IPS DF 6.9 (cell line): ENCODE measurements around the gene KRTAP9-8.
"Not testable (repeated sequence)": the region's sequence is repeated elsewhere in the genome, so short reads cannot be mapped to it uniquely, and the experiment has no call there.

Experiments
- DNase-seq: peaks from one replicate; pipeline ENCODE4 v3.0.0-alpha.2; 2013; ENCODE audit warnings: low read depth, low spot score
- H3K27ac ChIP-seq: one replicate; pipeline ENCODE4 v1.5.1; 2013; ENCODE audit warnings: low read length, control low read depth
- H3K27me3 ChIP-seq: 2 replicates; pipeline ENCODE4 v1.6.1; 2013; ENCODE audit warnings: mild to moderate bottlenecking, low read length; ENCODE audit not compliant: control insufficient read depth, insufficient read depth
- H3K36me3 ChIP-seq: 2 replicates; pipeline ENCODE4 v1.6.1; 2013; ENCODE audit warnings: low read length; ENCODE audit not compliant: control insufficient read depth, insufficient read depth
- H3K4me1 ChIP-seq: 2 replicates; pipeline ENCODE4 v1.6.1; 2013; ENCODE audit warnings: low read length; ENCODE audit not compliant: control insufficient read depth, insufficient read depth
- H3K4me3 ChIP-seq: 2 replicates; pipeline ENCODE4 v1.5.1; 2013; ENCODE audit warnings: mild to moderate bottlenecking, low read length
- H3K9me3 ChIP-seq: 2 replicates; pipeline ENCODE4 v1.6.1; 2013; ENCODE audit warnings: low read length, inconsistent platforms; ENCODE audit not compliant: control insufficient read depth, insufficient read depth
- WGBS: extraction: QIAGEN DNeasy Blood & Tissue Kit; methylation state at CpG from one replicate; pipeline ENCODE4 v1.1.7; 2013; ENCODE audit warnings: mixed read lengths, missing lambda C conversion rate; ENCODE audit not compliant: insufficient read length, insufficient coverage; 5-methylcytosine and 5-hydroxymethylcytosine counted together

Gene KRTAP9-8

GRCh38 chr17:41226598-41227095, 11.2 kb upstream of the KRTAP9-8 start, which contains the start of gene KRTAP9-2:
TSS of gene KRTAP9-2 (plus strand) at chr17:41226648. CDS start at chr17:41226655, 7 bp downstream.
- no CpG with 5 or more reads among the region's 4 CpGs for WGBS

GRCh38 chr17:41230094-41230493, 7.7 kb upstream of the KRTAP9-8 start:
- no peaks in the 10 kb centered on the region for H3K27me3 ChIP-seq
- H3K27ac ChIP-seq = no peak overlapping the region
- H3K4me3 ChIP-seq = no peak overlapping the region
- no peaks in the 10 kb centered on the region for H3K36me3 ChIP-seq
- H3K9me3 ChIP-seq = no peaks in the 10 kb centered on the region
- H3K4me1 ChIP-seq = peaks cover 2% of the 10 kb centered on the region; the same call in 1 of the 2 replicates
- DNase-seq = no peak

More at GRCh38 chr17:41226598-41227095, 11.2 kb upstream of the KRTAP9-8 start, which contains the start of gene KRTAP9-2:
- H3K27ac ChIP-seq, H3K4me3 ChIP-seq, H3K4me1 ChIP-seq, H3K9me3 ChIP-seq, H3K36me3 ChIP-seq, DNase-seq, H3K27me3 ChIP-seq: not testable (repeated sequence)

- no CpG with 5 or more reads among the region's 6 CpGs for WGBS
- H3K27me3 ChIP-seq = no peaks in the 10 kb centered on the region
- H3K9me3 ChIP-seq = no peaks in the 10 kb centered on the region
- no peak overlapping the region for H3K4me3 ChIP-seq
- no peak for DNase-seq
- H3K27ac ChIP-seq = no peak overlapping the region
- H3K36me3 ChIP-seq = no peaks in the 10 kb centered on the region
- H3K4me1 ChIP-seq = peaks cover 2% of the 10 kb centered on the region; the same call in 1 of the 2 replicates
Observed at GRCh38 chr17:41231731-41232130, 6.1 kb upstream of the KRTAP9-8 start.

GRCh38 chr17:41232399-41233105, 5.2 kb upstream of the KRTAP9-8 start, which contains the start of gene KRTAP9-3:
TSS of gene KRTAP9-3 (plus strand) at chr17:41232449. CDS start at chr17:41232502, 53 bp downstream.
- H3K36me3 ChIP-seq, DNase-seq, H3K27ac ChIP-seq, H3K4me3 ChIP-seq, H3K4me1 ChIP-seq, H3K9me3 ChIP-seq, H3K27me3 ChIP-seq: not testable (repeated sequence)
- no CpG with 5 or more reads among the region's 1 CpG for WGBS

GRCh38 chr17:41237116-41237515, 683 bp upstream of the KRTAP9-8 start:
- WGBS = no CpG with 5 or more reads among the region's 4 CpGs
- DNase-seq, H3K27me3 ChIP-seq, H3K27ac ChIP-seq, H3K36me3 ChIP-seq, H3K4me1 ChIP-seq, H3K9me3 ChIP-seq, H3K4me3 ChIP-seq: not testable (repeated sequence)

- no CpG with 5 or more reads among the region's 2 CpGs for WGBS
- H3K36me3 ChIP-seq, H3K27ac ChIP-seq, H3K27me3 ChIP-seq, H3K9me3 ChIP-seq, DNase-seq, H3K4me1 ChIP-seq, H3K4me3 ChIP-seq: not testable (repeated sequence)
Observed at GRCh38 chr17:41246995-41247787, 9.4 kb downstream of the KRTAP9-8 start.

- not testable (repeated sequence) for H3K9me3 ChIP-seq, H3K4me1 ChIP-seq, H3K27me3 ChIP-seq, H3K4me3 ChIP-seq, DNase-seq, H3K27ac ChIP-seq, H3K36me3 ChIP-seq
- WGBS = no CpG with 5 or more reads among the region's 2 CpGs
Observed at GRCh38 chr17:41249637-41250240, 11.9 kb downstream of the KRTAP9-8 start, which contains the start of gene KRTAP9-4. TSS of gene KRTAP9-4 (plus strand) at chr17:41249687. CDS start at chr17:41249721, 34 bp downstream.

GRCh38 chr17:41251261-41251660, 13.5 kb downstream of the KRTAP9-8 start:
- no CpG with 5 or more reads among the region's 1 CpG for WGBS
- no peaks in the 10 kb centered on the region for H3K4me1 ChIP-seq
- DNase-seq = no peak

GRCh38 chr17:41254861-41255260, 17.1 kb downstream of the KRTAP9-8 start:
- H3K36me3 ChIP-seq = no peaks in the 10 kb centered on the region
- H3K27me3 ChIP-seq = no peaks in the 10 kb centered on the region
- no CpG with 5 or more reads among the region's 1 CpG for WGBS
- no peaks in the 10 kb centered on the region for H3K9me3 ChIP-seq
- no peak for DNase-seq
- H3K4me1 ChIP-seq = no peaks in the 10 kb centered on the region
- H3K27ac ChIP-seq = no peak overlapping the region
- H3K4me3 ChIP-seq = no peak overlapping the region

More at GRCh38 chr17:41251261-41251660, 13.5 kb downstream of the KRTAP9-8 start:
- Histone ChIP-seq H3K27ac (no peak overlapping the region), H3K9me3 (no peaks in the 10 kb centered on the region), H3K36me3 (no peaks in the 10 kb centered on the region), H3K4me3 (no peak overlapping the region), H3K27me3 (no peaks in the 10 kb centered on the region)
